H9 (cell line): Measurements from ENCODE around the gene TTC23. TPM values are rescaled to one million over a fixed set of nuclear protein-coding genes. Genes with fewer than 3 reads are reported as not detected.

Experiments used
- DNase-seq: peaks from one replicate; pipeline ENCODE4 v3.0.0-alpha.2; 2017
- H2AFZ ChIP-seq: one replicate; pipeline ENCODE4 v1.6.1; 2013; ENCODE audit warnings: mild to moderate bottlenecking, low read length, control low read depth, moderate library complexity
- H2AK5ac ChIP-seq: 2 replicates; pipeline ENCODE4 v1.6.1; 2013; ENCODE audit warnings: low read length, control low read depth, mixed read lengths; ENCODE audit not compliant: insufficient read length
- H2BK120ac ChIP-seq: one replicate; pipeline ENCODE4 v1.6.1; 2013; ENCODE audit warnings: low read depth, mild to moderate bottlenecking, low read length, control low read depth, inconsistent platforms; ENCODE audit not compliant: poor library complexity, severe bottlenecking
- H2BK12ac ChIP-seq: 2 replicates; pipeline ENCODE4 v1.6.1; 2013; ENCODE audit warnings: low read length, control low read depth, mixed read lengths, low read depth; ENCODE audit not compliant: insufficient read length
- H2BK15ac ChIP-seq: 2 replicates; pipeline ENCODE4 v1.6.1; 2013; ENCODE audit warnings: low read depth, low read length, control low read depth
- H2BK20ac ChIP-seq: one replicate; pipeline ENCODE4 v1.6.1; 2013; ENCODE audit warnings: low read depth, mild to moderate bottlenecking, low read length, control low read depth, inconsistent platforms; ENCODE audit not compliant: poor library complexity, severe bottlenecking
- H2BK5ac ChIP-seq: 2 replicates; pipeline ENCODE4 v1.6.1; 2013; ENCODE audit warnings: low read length, control low read depth, mixed read lengths; ENCODE audit not compliant: insufficient read length
- H3K14ac ChIP-seq: 2 replicates; pipeline ENCODE4 v1.6.1; 2013; ENCODE audit warnings: low read length, control low read depth; ENCODE audit not compliant: insufficient read depth
- H3K18ac ChIP-seq: 2 replicates; pipeline ENCODE4 v1.6.1; 2013; ENCODE audit warnings: low read depth, mild to moderate bottlenecking, mixed read lengths, low read length, control low read depth; ENCODE audit not compliant: insufficient read length
- H3K23ac ChIP-seq: 2 replicates; pipeline ENCODE4 v1.6.1; 2013; ENCODE audit warnings: low read length, control low read depth, mixed read lengths, low read depth; ENCODE audit not compliant: insufficient read length
- H3K23me2 ChIP-seq: 2 replicates; pipeline ENCODE4 v1.6.1; 2013; ENCODE audit warnings: low read depth, mild to moderate bottlenecking, mixed read lengths, low read length, control low read depth; ENCODE audit not compliant: insufficient read length, poor library complexity, severe bottlenecking
- H3K27ac ChIP-seq: 2 replicates; pipeline ENCODE4 v1.5.1; 2013; ENCODE audit warnings: low read length, control low read depth, mixed read lengths, low read depth; ENCODE audit not compliant: insufficient read length
- H3K27me3 ChIP-seq: 2 replicates; pipeline ENCODE4 v1.6.1; 2013; ENCODE audit warnings: low read length, control low read depth, inconsistent platforms; ENCODE audit not compliant: insufficient read depth
- H3K4ac ChIP-seq: 2 replicates; pipeline ENCODE4 v1.6.1; 2013; ENCODE audit warnings: low read depth, mild to moderate bottlenecking, control low read depth, inconsistent platforms, low read length, moderate library complexity
- H3K4me1 ChIP-seq: 2 replicates; pipeline ENCODE4 v1.6.1; 2013; ENCODE audit warnings: low read length, control low read depth, inconsistent platforms; ENCODE audit not compliant: insufficient read depth
- H3K4me2 ChIP-seq: 2 replicates; pipeline ENCODE4 v1.6.1; 2013; ENCODE audit warnings: low read length, control low read depth, mixed read lengths; ENCODE audit not compliant: insufficient read length, insufficient read depth
- H3K56ac ChIP-seq: 2 replicates; pipeline ENCODE4 v1.6.1; 2013; ENCODE audit warnings: low read depth, mild to moderate bottlenecking, mixed read lengths, low read length, control low read depth; ENCODE audit not compliant: insufficient read length
- H3K79me1 ChIP-seq: 2 replicates; pipeline ENCODE4 v1.6.1; 2013; ENCODE audit warnings: low read depth, mild to moderate bottlenecking, moderate library complexity, low read length, control low read depth, inconsistent platforms; ENCODE audit not compliant: insufficient read depth, poor library complexity, severe bottlenecking
- H3K79me2 ChIP-seq: 2 replicates; pipeline ENCODE4 v1.6.1; 2013; ENCODE audit warnings: low read length, control low read depth, inconsistent platforms; ENCODE audit not compliant: insufficient read depth
- H3K9ac ChIP-seq: 2 replicates; pipeline ENCODE4 v1.6.1; 2013; ENCODE audit warnings: low read length, control low read depth, mixed read lengths; ENCODE audit not compliant: insufficient read length; ENCODE audit errors: extremely low read depth
- H3K9me3 ChIP-seq: one replicate; pipeline ENCODE4 v1.6.1; 2013; ENCODE audit warnings: low read depth, low read length, inconsistent platforms; ENCODE audit not compliant: control insufficient read depth
- H3T11ph ChIP-seq: one replicate; pipeline ENCODE4 v1.6.1; 2013; ENCODE audit warnings: mild to moderate bottlenecking, low read length, control low read depth, inconsistent platforms
- H4K20me1 ChIP-seq: one replicate; pipeline ENCODE4 v1.6.1; 2013; ENCODE audit not compliant: control insufficient read depth, insufficient read length, insufficient read depth
- H4K5ac ChIP-seq: 2 replicates; pipeline ENCODE4 v1.6.1; 2013; ENCODE audit warnings: low read depth, mild to moderate bottlenecking, mixed read lengths, low read length, control low read depth; ENCODE audit not compliant: insufficient read length
- H4K8ac ChIP-seq: replicated peaks from 2 replicates; pipeline ENCODE4 v1.6.1; 2013; ENCODE audit warnings: low read length, control low read depth, mixed read lengths, low read depth; ENCODE audit not compliant: insufficient read length
- H4K91ac ChIP-seq: 2 replicates; pipeline ENCODE4 v1.6.1; 2013; ENCODE audit warnings: low read depth, mild to moderate bottlenecking, moderate library complexity, mixed read lengths, low read length, control low read depth; ENCODE audit not compliant: insufficient read length
- H3K27ac Mint-ChIP-seq, 3 experiments: 2 replicates in 2 of 3; 3 replicates in 1 of 3; pipeline ENCODE4 v1.8.0; 2020 to 2021; ENCODE audit warnings: mixed read lengths in 3 of 3, mild to moderate bottlenecking in 1 of 3, moderate library complexity in 1 of 3
- H3K27me3 Mint-ChIP-seq: 2 replicates; pipeline ENCODE4 v1.8.0; 2021; ENCODE audit warnings: low read depth, mild to moderate bottlenecking, moderate library complexity, mixed read lengths
- H3K36me3 Mint-ChIP-seq, 3 experiments: 2 replicates in 2 of 3; 3 replicates in 1 of 3; pipeline ENCODE4 v1.8.0; 2020 to 2021; ENCODE audit warnings: low read depth in 3 of 3, mixed read lengths in 3 of 3; ENCODE audit not compliant: insufficient read depth in 1 of 3
- H3K4me1 Mint-ChIP-seq, 2 experiments: 2 replicates each; pipeline ENCODE4 v1.8.0; 2020; ENCODE audit warnings: mixed read lengths in 2 of 2
- H3K4me3 Mint-ChIP-seq, 2 experiments: 2 replicates in 1 of 2; 3 replicates in 1 of 2; pipeline ENCODE4 v1.8.0; 2020 to 2021; ENCODE audit warnings: mild to moderate bottlenecking in 2 of 2, mixed read lengths in 2 of 2, moderate library complexity in 1 of 2
- H3K9me3 Mint-ChIP-seq, 2 experiments: 2 replicates in 1 of 2; 3 replicates in 1 of 2; pipeline ENCODE4 v1.8.0; 2020; ENCODE audit warnings: mild to moderate bottlenecking in 2 of 2, mixed read lengths in 2 of 2, moderate library complexity in 1 of 2
- CTCF ChIP-seq: fragments of 200-600 bp; sonication (generic); conservative IDR thresholded peaks from 3 replicates; pipeline ENCODE4 v1.8.0; 2021; ENCODE audit warnings: antibody characterized with exemption, mild to moderate bottlenecking
- WGBS: extraction: QIAGEN DNeasy Blood & Tissue Kit; methylation state at CpG from one replicate; pipeline ENCODE4 v1.1.7; 2013; ENCODE audit warnings: missing lambda C conversion rate, low lambda C conversion rate, mixed read lengths; ENCODE audit not compliant: insufficient read length; ENCODE audit errors: extremely low coverage; 5-methylcytosine and 5-hydroxymethylcytosine counted together
- total RNA-seq: library from RNA; stranded (reverse); gene quantifications from 2 replicates; pipeline ENCODE4 v1.2.1, GENCODE V29; 2021

The TTC23 gene
- total RNA-seq, 1 experiment from 2014 or later: 14.3 TPM

GRCh38 chr15:99108993-99109392 is 140.4 kb downstream of the TTC23 start:
- Histone ChIP-seq H2BK12ac (no peak overlapping the region), H3K23ac (no peak overlapping the region), H4K20me1 (peaks cover 3% of the 10 kb centered on the region), H3K23me2 (no peaks in the 10 kb centered on the region), H4K8ac (no peak overlapping the region), H3K18ac (no peak overlapping the region), H2AK5ac (no peak overlapping the region), H3K56ac (no peak overlapping the region), H2BK15ac (no peak overlapping the region), H2BK20ac (no peak overlapping the region), H3K79me1 (no peaks in the 10 kb centered on the region), H3K14ac (no peak overlapping the region), H3K27me3 (peaks cover 17% of the 10 kb centered on the region), H3K4me2 (no peak overlapping the region), H2AFZ (no peak overlapping the region), H3K27ac (no peak overlapping the region), H3T11ph (no peak overlapping the region), H4K5ac (no peak overlapping the region), H3K4me1 (no peaks in the 10 kb centered on the region), H4K91ac (no peak overlapping the region), H3K4ac (no peak overlapping the region), H3K9me3 (no peaks in the 10 kb centered on the region), H3K79me2 (no peaks in the 10 kb centered on the region), H2BK120ac (no peak overlapping the region), H3K9ac (no peak overlapping the region), H2BK5ac (no peak overlapping the region)
- Mint-ChIP-seq H3K27ac (no peak overlapping the region), H3K27me3 (peaks cover 39% of the 10 kb centered on the region), H3K9me3 (no peaks in the 10 kb centered on the region; a peak in 1 of 5 replicates), H3K4me1 (peaks cover 0 to 6% of the 10 kb centered on the region in 2 experiments; a peak in 2 of 4 replicates), H3K36me3 (peaks cover 0 to 3% (median 0%) of the 10 kb centered on the region in 3 experiments; a peak in 3 of 7 replicates), H3K4me3 (no peak overlapping the region)
- DNase-seq: no peak
- no CpG with 5 or more reads among the region's 5 CpGs for WGBS
- TF ChIP-seq CTCF: no peak
